H9 (cell line): ENCODE results near the gene POLR3H. TPM values are rescaled to one million over a fixed set of nuclear protein-coding genes. Genes with fewer than 3 reads are reported as not detected.

ENCODE experiments used
- DNase-seq: peaks from one replicate; pipeline ENCODE4 v3.0.0-alpha.2; 2017
- H2AFZ ChIP-seq: one replicate; pipeline ENCODE4 v1.6.1; 2013; ENCODE audit warnings: mild to moderate bottlenecking, low read length, control low read depth, moderate library complexity
- H2AK5ac ChIP-seq: 2 replicates; pipeline ENCODE4 v1.6.1; 2013; ENCODE audit warnings: low read length, control low read depth, mixed read lengths; ENCODE audit not compliant: insufficient read length
- H2BK120ac ChIP-seq: one replicate; pipeline ENCODE4 v1.6.1; 2013; ENCODE audit warnings: low read depth, mild to moderate bottlenecking, low read length, control low read depth, inconsistent platforms; ENCODE audit not compliant: poor library complexity, severe bottlenecking
- H2BK12ac ChIP-seq: 2 replicates; pipeline ENCODE4 v1.6.1; 2013; ENCODE audit warnings: low read length, control low read depth, mixed read lengths, low read depth; ENCODE audit not compliant: insufficient read length
- H2BK15ac ChIP-seq: 2 replicates; pipeline ENCODE4 v1.6.1; 2013; ENCODE audit warnings: low read depth, low read length, control low read depth
- H2BK20ac ChIP-seq: one replicate; pipeline ENCODE4 v1.6.1; 2013; ENCODE audit warnings: low read depth, mild to moderate bottlenecking, low read length, control low read depth, inconsistent platforms; ENCODE audit not compliant: poor library complexity, severe bottlenecking
- H2BK5ac ChIP-seq: 2 replicates; pipeline ENCODE4 v1.6.1; 2013; ENCODE audit warnings: low read length, control low read depth, mixed read lengths; ENCODE audit not compliant: insufficient read length
- H3K14ac ChIP-seq: 2 replicates; pipeline ENCODE4 v1.6.1; 2013; ENCODE audit warnings: low read length, control low read depth; ENCODE audit not compliant: insufficient read depth
- H3K18ac ChIP-seq: 2 replicates; pipeline ENCODE4 v1.6.1; 2013; ENCODE audit warnings: low read depth, mild to moderate bottlenecking, mixed read lengths, low read length, control low read depth; ENCODE audit not compliant: insufficient read length
- H3K23ac ChIP-seq: 2 replicates; pipeline ENCODE4 v1.6.1; 2013; ENCODE audit warnings: low read length, control low read depth, mixed read lengths, low read depth; ENCODE audit not compliant: insufficient read length
- H3K23me2 ChIP-seq: 2 replicates; pipeline ENCODE4 v1.6.1; 2013; ENCODE audit warnings: low read depth, mild to moderate bottlenecking, mixed read lengths, low read length, control low read depth; ENCODE audit not compliant: insufficient read length, poor library complexity, severe bottlenecking
- H3K27ac ChIP-seq: 2 replicates; pipeline ENCODE4 v1.5.1; 2013; ENCODE audit warnings: low read length, control low read depth, mixed read lengths, low read depth; ENCODE audit not compliant: insufficient read length
- H3K27me3 ChIP-seq: 2 replicates; pipeline ENCODE4 v1.6.1; 2013; ENCODE audit warnings: low read length, control low read depth, inconsistent platforms; ENCODE audit not compliant: insufficient read depth
- H3K4ac ChIP-seq: 2 replicates; pipeline ENCODE4 v1.6.1; 2013; ENCODE audit warnings: low read depth, mild to moderate bottlenecking, control low read depth, inconsistent platforms, low read length, moderate library complexity
- H3K4me1 ChIP-seq: 2 replicates; pipeline ENCODE4 v1.6.1; 2013; ENCODE audit warnings: low read length, control low read depth, inconsistent platforms; ENCODE audit not compliant: insufficient read depth
- H3K4me2 ChIP-seq: 2 replicates; pipeline ENCODE4 v1.6.1; 2013; ENCODE audit warnings: low read length, control low read depth, mixed read lengths; ENCODE audit not compliant: insufficient read length, insufficient read depth
- H3K56ac ChIP-seq: 2 replicates; pipeline ENCODE4 v1.6.1; 2013; ENCODE audit warnings: low read depth, mild to moderate bottlenecking, mixed read lengths, low read length, control low read depth; ENCODE audit not compliant: insufficient read length
- H3K79me1 ChIP-seq: 2 replicates; pipeline ENCODE4 v1.6.1; 2013; ENCODE audit warnings: low read depth, mild to moderate bottlenecking, moderate library complexity, low read length, control low read depth, inconsistent platforms; ENCODE audit not compliant: insufficient read depth, poor library complexity, severe bottlenecking
- H3K79me2 ChIP-seq: 2 replicates; pipeline ENCODE4 v1.6.1; 2013; ENCODE audit warnings: low read length, control low read depth, inconsistent platforms; ENCODE audit not compliant: insufficient read depth
- H3K9ac ChIP-seq: 2 replicates; pipeline ENCODE4 v1.6.1; 2013; ENCODE audit warnings: low read length, control low read depth, mixed read lengths; ENCODE audit not compliant: insufficient read length; ENCODE audit errors: extremely low read depth
- H3K9me3 ChIP-seq: one replicate; pipeline ENCODE4 v1.6.1; 2013; ENCODE audit warnings: low read depth, low read length, inconsistent platforms; ENCODE audit not compliant: control insufficient read depth
- H3T11ph ChIP-seq: one replicate; pipeline ENCODE4 v1.6.1; 2013; ENCODE audit warnings: mild to moderate bottlenecking, low read length, control low read depth, inconsistent platforms
- H4K20me1 ChIP-seq: one replicate; pipeline ENCODE4 v1.6.1; 2013; ENCODE audit not compliant: control insufficient read depth, insufficient read length, insufficient read depth
- H4K5ac ChIP-seq: 2 replicates; pipeline ENCODE4 v1.6.1; 2013; ENCODE audit warnings: low read depth, mild to moderate bottlenecking, mixed read lengths, low read length, control low read depth; ENCODE audit not compliant: insufficient read length
- H4K8ac ChIP-seq: replicated peaks from 2 replicates; pipeline ENCODE4 v1.6.1; 2013; ENCODE audit warnings: low read length, control low read depth, mixed read lengths, low read depth; ENCODE audit not compliant: insufficient read length
- H4K91ac ChIP-seq: 2 replicates; pipeline ENCODE4 v1.6.1; 2013; ENCODE audit warnings: low read depth, mild to moderate bottlenecking, moderate library complexity, mixed read lengths, low read length, control low read depth; ENCODE audit not compliant: insufficient read length
- H3K27ac Mint-ChIP-seq, 3 experiments: 2 replicates in 2 of 3; 3 replicates in 1 of 3; pipeline ENCODE4 v1.8.0; 2020 to 2021; ENCODE audit warnings: mixed read lengths in 3 of 3, mild to moderate bottlenecking in 1 of 3, moderate library complexity in 1 of 3
- H3K27me3 Mint-ChIP-seq: 2 replicates; pipeline ENCODE4 v1.8.0; 2021; ENCODE audit warnings: low read depth, mild to moderate bottlenecking, moderate library complexity, mixed read lengths
- H3K36me3 Mint-ChIP-seq, 3 experiments: 2 replicates in 2 of 3; 3 replicates in 1 of 3; pipeline ENCODE4 v1.8.0; 2020 to 2021; ENCODE audit warnings: low read depth in 3 of 3, mixed read lengths in 3 of 3; ENCODE audit not compliant: insufficient read depth in 1 of 3
- H3K4me1 Mint-ChIP-seq, 2 experiments: 2 replicates each; pipeline ENCODE4 v1.8.0; 2020; ENCODE audit warnings: mixed read lengths in 2 of 2
- H3K4me3 Mint-ChIP-seq, 2 experiments: 2 replicates in 1 of 2; 3 replicates in 1 of 2; pipeline ENCODE4 v1.8.0; 2020 to 2021; ENCODE audit warnings: mild to moderate bottlenecking in 2 of 2, mixed read lengths in 2 of 2, moderate library complexity in 1 of 2
- H3K9me3 Mint-ChIP-seq, 2 experiments: 2 replicates in 1 of 2; 3 replicates in 1 of 2; pipeline ENCODE4 v1.8.0; 2020; ENCODE audit warnings: mild to moderate bottlenecking in 2 of 2, mixed read lengths in 2 of 2, moderate library complexity in 1 of 2
- CTCF ChIP-seq: fragments of 200-600 bp; sonication (generic); conservative IDR thresholded peaks from 3 replicates; pipeline ENCODE4 v1.8.0; 2021; ENCODE audit warnings: antibody characterized with exemption, mild to moderate bottlenecking
- WGBS: extraction: QIAGEN DNeasy Blood & Tissue Kit; methylation state at CpG from one replicate; pipeline ENCODE4 v1.1.7; 2013; ENCODE audit warnings: missing lambda C conversion rate, low lambda C conversion rate, mixed read lengths; ENCODE audit not compliant: insufficient read length; ENCODE audit errors: extremely low coverage; 5-methylcytosine and 5-hydroxymethylcytosine counted together
- total RNA-seq: library from RNA; stranded (reverse); gene quantifications from 2 replicates; pipeline ENCODE4 v1.2.1, GENCODE V29; 2021

Gene POLR3H
- total RNA-seq, 1 experiment from 2014 or later, result 68.2 TPM

DNA sequence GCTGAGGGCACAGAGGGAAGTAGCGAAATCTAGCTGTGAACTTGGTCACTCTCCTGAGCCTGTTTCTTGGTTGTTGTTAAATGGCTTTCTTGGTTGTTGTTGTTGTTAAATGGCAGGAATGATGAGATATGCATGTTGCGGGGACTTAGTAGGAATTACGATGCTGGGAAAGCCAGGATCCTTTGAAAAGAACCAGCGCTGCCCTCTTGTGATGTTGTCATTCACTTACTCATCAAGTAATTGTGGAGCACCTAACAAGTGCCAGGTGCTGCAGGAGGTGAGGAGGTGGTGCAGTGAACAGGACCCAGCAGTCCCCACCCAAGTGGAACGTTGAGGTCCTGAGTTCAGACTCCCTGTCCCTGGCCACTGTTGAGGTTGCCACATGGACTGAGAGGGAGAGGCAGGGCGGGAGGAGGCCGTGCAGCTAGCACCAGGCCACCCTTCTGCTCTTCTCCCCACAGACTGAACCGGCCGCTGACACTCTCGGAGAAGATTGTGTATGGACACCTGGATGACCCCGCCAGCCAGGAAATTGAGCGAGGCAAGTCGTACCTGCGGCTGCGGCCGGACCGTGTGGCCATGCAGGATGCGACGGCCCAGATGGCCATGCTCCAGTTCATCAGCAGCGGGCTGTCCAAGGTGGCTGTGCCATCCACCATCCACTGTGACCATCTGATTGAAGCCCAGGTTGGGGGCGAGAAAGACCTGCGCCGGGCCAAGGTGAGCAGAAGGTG lies 36.8 kb downstream of the POLR3H start:
- H3K27me3 Mint-ChIP-seq, result no peaks in the 10 kb centered on the region
- no peak for DNase-seq

More for the DNA sequence above, 36.8 kb downstream of the POLR3H start:
- Histone ChIP-seq H2AK5ac (no peak overlapping the region), H2BK120ac (no peak overlapping the region), H3K4ac (no peak overlapping the region), H2AFZ (no peak overlapping the region), H3K4me1 (no peaks in the 10 kb centered on the region; the same call in 1 of the 2 replicates), H3K9me3 (no peaks in the 10 kb centered on the region), H3K4me2 (no peak overlapping the region), H3K27ac (no peak overlapping the region), H4K8ac (no peak overlapping the region), H3T11ph (no peak overlapping the region), H4K91ac (no peak overlapping the region), H2BK15ac (no peak overlapping the region), H2BK5ac (no peak overlapping the region), H3K23ac (no peak overlapping the region), H4K5ac (no peak overlapping the region), H3K9ac (no peak overlapping the region), H3K27me3 (no peaks in the 10 kb centered on the region), H3K79me2 (no peaks in the 10 kb centered on the region), H3K56ac (no peak overlapping the region), H2BK20ac (no peak overlapping the region), H4K20me1 (no peaks in the 10 kb centered on the region), H2BK12ac (no peak overlapping the region), H3K79me1 (no peaks in the 10 kb centered on the region), H3K23me2 (no peaks in the 10 kb centered on the region), H3K14ac (no peak overlapping the region), H3K18ac (no peak overlapping the region)
- TF ChIP-seq CTCF, result no peak
- WGBS, result no CpG with 5 or more reads among the region's 23 CpGs
- no peak overlapping the region for H3K4me3 Mint-ChIP-seq
- no peaks in the 10 kb centered on the region for H3K9me3 Mint-ChIP-seq
- H3K27ac Mint-ChIP-seq, result peak overlapping the region in 2 of 3 experiments; percentile 34 to 91; a peak in 3 of 7 replicates
- H3K4me1 Mint-ChIP-seq, result peaks cover 7 to 11% of the 10 kb centered on the region in 2 experiments
- peaks cover 20 to 41% (median 25%) of the 10 kb centered on the region in 3 experiments; a peak in 6 of 7 replicates for H3K36me3 Mint-ChIP-seq
